ENCODE data around the gene CHD6.

DNA sequence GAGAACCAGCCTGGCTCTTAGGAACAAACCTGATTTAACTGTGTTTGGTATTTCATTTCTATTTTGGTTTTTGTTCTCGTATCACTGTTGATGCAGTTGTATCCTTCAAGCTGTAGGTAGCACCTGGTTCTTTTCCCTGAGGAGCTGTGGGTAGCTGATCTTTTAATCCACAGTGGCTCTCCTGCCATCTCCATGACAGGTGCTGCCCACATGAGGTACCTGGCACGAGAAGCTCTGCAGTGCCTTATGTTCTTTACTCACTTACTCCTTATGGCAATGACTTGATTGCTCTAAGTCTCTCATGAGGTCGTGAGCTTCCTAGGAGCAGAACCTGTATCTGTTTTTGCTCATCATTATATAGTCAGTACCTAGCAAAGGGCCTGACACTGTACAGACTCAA, 177.3 kb downstream of the CHD6 start:
- TF ChIP-seq, protein P1, sequence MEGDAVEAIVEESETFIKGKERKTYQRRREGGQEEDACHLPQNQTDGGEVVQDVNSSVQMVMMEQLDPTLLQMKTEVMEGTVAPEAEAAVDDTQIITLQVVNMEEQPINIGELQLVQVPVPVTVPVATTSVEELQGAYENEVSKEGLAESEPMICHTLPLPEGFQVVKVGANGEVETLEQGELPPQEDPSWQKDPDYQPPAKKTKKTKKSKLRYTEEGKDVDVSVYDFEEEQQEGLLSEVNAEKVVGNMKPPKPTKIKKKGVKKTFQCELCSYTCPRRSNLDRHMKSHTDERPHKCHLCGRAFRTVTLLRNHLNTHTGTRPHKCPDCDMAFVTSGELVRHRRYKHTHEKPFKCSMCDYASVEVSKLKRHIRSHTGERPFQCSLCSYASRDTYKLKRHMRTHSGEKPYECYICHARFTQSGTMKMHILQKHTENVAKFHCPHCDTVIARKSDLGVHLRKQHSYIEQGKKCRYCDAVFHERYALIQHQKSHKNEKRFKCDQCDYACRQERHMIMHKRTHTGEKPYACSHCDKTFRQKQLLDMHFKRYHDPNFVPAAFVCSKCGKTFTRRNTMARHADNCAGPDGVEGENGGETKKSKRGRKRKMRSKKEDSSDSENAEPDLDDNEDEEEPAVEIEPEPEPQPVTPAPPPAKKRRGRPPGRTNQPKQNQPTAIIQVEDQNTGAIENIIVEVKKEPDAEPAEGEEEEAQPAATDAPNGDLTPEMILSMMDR (IDR thresholded peaks at IDR 0.05) = no peak
- TF ChIP-seq POLR2AphosphoS5 (IDR thresholded peaks at IDR 0.05) = no peak

All from prostate gland (tissue), 2 donors.